Stimulated activated CD4-positive, alpha-beta T cell treated with anti-CD3 and anti-CD28 coated beads, Interleukin-2, amount 100 ng/mL, for 24 hours (primary cell): ENCODE measurements around the gene RIBC1.
A peak's percentile ranks its signal among the peaks of the same experiment; 100 is the strongest.
"Not testable (repeated sequence)": the region's sequence is repeated elsewhere in the genome, so short reads cannot be mapped to it uniquely, and the experiment has no call there.

Experiments
- DNase-seq, 2 donors: peaks; one replicate each; pipeline ENCODE4 v3.0.0-alpha.2; 2020

RIBC1 gene

GRCh38 chrX:53422861-53423306, at the start of gene RIBC1:
TSS of gene RIBC1 (plus strand) at chrX:53422873. CDS start at chrX:53426277, 3,404 bp downstream.
- DNase-seq, result no peak

- no peak for DNase-seq
Observed at GRCh38 chrX:53373307-53373706, 49.4 kb upstream of the RIBC1 start.

GRCh38 chrX:53374222-53374820, 48.4 kb upstream of the RIBC1 start:
- DNase-seq, result no peak

- no peak for DNase-seq
Observed at GRCh38 chrX:53374923-53375322, 47.8 kb upstream of the RIBC1 start.

GRCh38 chrX:53376888-53377287, 45.8 kb upstream of the RIBC1 start:
- DNase-seq, result no peak

GRCh38 chrX:53377464-53377863, 45.2 kb upstream of the RIBC1 start:
- DNase-seq, result no peak

GRCh38 chrX:53379008-53379710, 43.5 kb upstream of the RIBC1 start:
- DNase-seq, result no peak

- DNase-seq, result no peak
Observed at GRCh38 chrX:53379747-53380146, 42.9 kb upstream of the RIBC1 start.

- no peak for DNase-seq
Observed at GRCh38 chrX:53383376-53384076, 39.1 kb upstream of the RIBC1 start.

- no peak for DNase-seq
Observed at GRCh38 chrX:53395605-53396298, 26.9 kb upstream of the RIBC1 start.

- no peak for DNase-seq
Observed at GRCh38 chrX:53398216-53398615, 24.5 kb upstream of the RIBC1 start.

GRCh38 chrX:53403535-53403934, 19.1 kb upstream of the RIBC1 start:
- DNase-seq, result no peak

- DNase-seq, result no peak
Observed at GRCh38 chrX:53412446-53412845, 10.2 kb upstream of the RIBC1 start.

GRCh38 chrX:53420351-53420750, 2.3 kb upstream of the RIBC1 start:
- not testable (repeated sequence) for DNase-seq

- DNase-seq, result no peak
Observed at GRCh38 chrX:53421125-53421524, 1.5 kb upstream of the RIBC1 start.

GRCh38 chrX:53421772-53422085, 944 bp upstream of the RIBC1 start:
- no peak for DNase-seq

GRCh38 chrX:53422086-53422860, 400 bp upstream of the RIBC1 start, which contains the start of gene SMC1A:
TSS of gene SMC1A (minus strand) at chrX:53422654. CDS start at chrX:53422600, 54 bp downstream.
- DNase-seq, result peak; percentile 92

- DNase-seq, result no peak
Observed at GRCh38 chrX:53429755-53430154, 7.1 kb downstream of the RIBC1 start.

- DNase-seq, result no peak
Observed at GRCh38 chrX:53430231-53430630, 7.6 kb downstream of the RIBC1 start.

- peak; percentile 88 to 90 for DNase-seq
Observed at GRCh38 chrX:53433651-53434639, 11.3 kb downstream of the RIBC1 start, which contains the start of gene HSD17B10. TSS of gene HSD17B10 (minus strand) at chrX:53434370. CDS start at chrX:53434345, 25 bp downstream.

GRCh38 chrX:53435997-53436396, 13.3 kb downstream of the RIBC1 start:
- DNase-seq, result peak; percentile 55 to 61
